Muscle layer of colon (tissue), 2 donors: Measurements from ENCODE around the gene ERV3-1.

Experiments used
- H3K27ac ChIP-seq: one replicate; pipeline ENCODE4 v1.7.0; 2013; ENCODE audit warnings: low read depth, mild to moderate bottlenecking, low read length, moderate library complexity
- H3K27me3 ChIP-seq, 2 donors: one replicate each; pipeline ENCODE4 v1.7.0; 2013; ENCODE audit warnings: low read length in 2 of 2, mild to moderate bottlenecking in 2 of 2; ENCODE audit not compliant: insufficient read depth in 2 of 2, control insufficient read depth in 1 of 2
- H3K36me3 ChIP-seq: one replicate; pipeline ENCODE4 v1.7.0; 2013; ENCODE audit warnings: mild to moderate bottlenecking, low read length; ENCODE audit not compliant: insufficient read depth
- H3K4me1 ChIP-seq: one replicate; pipeline ENCODE4 v1.7.0; 2013; ENCODE audit warnings: mild to moderate bottlenecking, low read length; ENCODE audit not compliant: insufficient read depth
- H3K4me3 ChIP-seq, 2 donors: one replicate each; pipeline ENCODE4 v1.7.0; 2013; ENCODE audit warnings: low read length in 2 of 2, low read depth in 1 of 2, mild to moderate bottlenecking in 1 of 2, moderate library complexity in 1 of 2
- H3K9ac ChIP-seq: one replicate; pipeline ENCODE4 v1.7.0; 2013; ENCODE audit warnings: low read length
- H3K9me3 ChIP-seq: one replicate; pipeline ENCODE4 v1.7.0; 2013; ENCODE audit warnings: mild to moderate bottlenecking, low read length
- donor health status: abdominal sarcoma.
- donor health status: Adenocarcinoma of cecum.

The ERV3-1 gene

GRCh38 chr7:64999165-65000004 lies 7.1 kb downstream of the ERV3-1 start:
- H3K4me3 ChIP-seq = no peak overlapping the region
- H3K27me3 ChIP-seq = no peaks in the 10 kb centered on the region
- H3K9ac ChIP-seq = no peak overlapping the region
- peaks cover 30% of the 10 kb centered on the region for H3K4me1 ChIP-seq
- no peaks in the 10 kb centered on the region for H3K9me3 ChIP-seq
- no peak overlapping the region for H3K27ac ChIP-seq
- no peaks in the 10 kb centered on the region for H3K36me3 ChIP-seq

- no peak overlapping the region for H3K4me3 ChIP-seq
- no peaks in the 10 kb centered on the region for H3K27me3 ChIP-seq
- H3K36me3 ChIP-seq = no peaks in the 10 kb centered on the region
- peaks cover 24% of the 10 kb centered on the region for H3K4me1 ChIP-seq
- H3K9ac ChIP-seq = no peak overlapping the region
- no peaks in the 10 kb centered on the region for H3K9me3 ChIP-seq
- H3K27ac ChIP-seq = no peak overlapping the region
These were observed 7.7 kb downstream of the ERV3-1 start for GRCh38 chr7:64998865-64999164.

GRCh38 chr7:64997927-64998391 lies 8.5 kb downstream of the ERV3-1 start:
- Histone ChIP-seq H3K9ac (no peak overlapping the region), H3K4me1 (peaks cover 22% of the 10 kb centered on the region), H3K27ac (no peak overlapping the region), H3K9me3 (no peaks in the 10 kb centered on the region), H3K36me3 (no peaks in the 10 kb centered on the region), H3K4me3 (no peak overlapping the region), H3K27me3 (no peaks in the 10 kb centered on the region)

GRCh38 chr7:64997164-64997908 lies 9.2 kb downstream of the ERV3-1 start:
- H3K4me1 ChIP-seq = peaks cover 22% of the 10 kb centered on the region
- H3K27ac ChIP-seq = no peak overlapping the region
- H3K36me3 ChIP-seq = peaks cover under 1% of the 10 kb centered on the region

GRCh38 chr7:64996305-64996704 lies 10.2 kb downstream of the ERV3-1 start:
- no peaks in the 10 kb centered on the region for H3K9me3 ChIP-seq

More at GRCh38 chr7:64997164-64997908, 9.2 kb downstream of the ERV3-1 start:
- H3K9me3 ChIP-seq = no peaks in the 10 kb centered on the region
- H3K4me3 ChIP-seq = no peak overlapping the region
- H3K27me3 ChIP-seq = no peaks in the 10 kb centered on the region
- H3K9ac ChIP-seq = no peak overlapping the region

GRCh38 chr7:64993901-64994300 lies 12.6 kb downstream of the ERV3-1 start:
- Histone ChIP-seq H3K27me3 (no peaks in the 10 kb centered on the region), H3K9ac (no peak overlapping the region), H3K36me3 (peaks cover 4% of the 10 kb centered on the region), H3K27ac (no peak overlapping the region), H3K4me1 (peaks cover 18% of the 10 kb centered on the region), H3K4me3 (no peak overlapping the region), H3K9me3 (no peaks in the 10 kb centered on the region)

More at GRCh38 chr7:64996305-64996704, 10.2 kb downstream of the ERV3-1 start:
- peaks cover 4% of the 10 kb centered on the region for H3K36me3 ChIP-seq
- no peak overlapping the region for H3K27ac ChIP-seq
- no peaks in the 10 kb centered on the region for H3K27me3 ChIP-seq
- H3K9ac ChIP-seq = no peak overlapping the region
- peaks cover 22% of the 10 kb centered on the region for H3K4me1 ChIP-seq
- H3K4me3 ChIP-seq = no peak overlapping the region

- Histone ChIP-seq H3K4me1 (peaks cover 9% of the 10 kb centered on the region), H3K9me3 (no peaks in the 10 kb centered on the region), H3K4me3 (no peak overlapping the region), H3K27me3 (no peaks in the 10 kb centered on the region), H3K36me3 (peaks cover 4% of the 10 kb centered on the region), H3K27ac (no peak overlapping the region), H3K9ac (no peak overlapping the region)
These were observed 13.5 kb downstream of the ERV3-1 start for GRCh38 chr7:64992971-64993370.

GRCh38 chr7:64990936-64991335 lies 15.6 kb downstream of the ERV3-1 start, which contains the start of gene ZNF117:
TSS of gene ZNF117 (minus strand) at chr7:64991036.
- no peaks in the 10 kb centered on the region for H3K4me1 ChIP-seq
- peaks cover 4% of the 10 kb centered on the region for H3K36me3 ChIP-seq
- no peak within 1 kb of the TSS for H3K4me3 ChIP-seq
- no peak within 1 kb of the TSS for H3K27ac ChIP-seq
- no peaks in the 10 kb centered on the region for H3K27me3 ChIP-seq
- no peaks in the 10 kb centered on the region for H3K9me3 ChIP-seq
- no peak within 1 kb of the TSS for H3K9ac ChIP-seq

- Histone ChIP-seq H3K36me3 (peaks cover 4% of the 10 kb centered on the region), H3K9me3 (no peaks in the 10 kb centered on the region), H3K27me3 (no peaks in the 10 kb centered on the region), H3K9ac (no peak overlapping the region), H3K4me1 (no peaks in the 10 kb centered on the region), H3K27ac (no peak overlapping the region), H3K4me3 (no peak overlapping the region)
These were observed 16.3 kb downstream of the ERV3-1 start for GRCh38 chr7:64990216-64990615.

- no peak overlapping the region for H3K27ac ChIP-seq
- H3K9me3 ChIP-seq = peaks cover 31% of the 10 kb centered on the region
- peaks cover 12% of the 10 kb centered on the region for H3K36me3 ChIP-seq
- no peaks in the 10 kb centered on the region for H3K4me1 ChIP-seq
- no peaks in the 10 kb centered on the region for H3K27me3 ChIP-seq
- H3K4me3 ChIP-seq = no peak overlapping the region
- no peak overlapping the region for H3K9ac ChIP-seq
These were observed 27.8 kb downstream of the ERV3-1 start for GRCh38 chr7:64978497-64979203.

GRCh38 chr7:64965594-64965993 lies 40.9 kb downstream of the ERV3-1 start:
- no peaks in the 10 kb centered on the region for H3K9me3 ChIP-seq
- no peak overlapping the region for H3K27ac ChIP-seq
- H3K9ac ChIP-seq = no peak overlapping the region
- H3K4me3 ChIP-seq = no peak overlapping the region
- no peaks in the 10 kb centered on the region for H3K36me3 ChIP-seq
- no peaks in the 10 kb centered on the region for H3K27me3 ChIP-seq
- H3K4me1 ChIP-seq = no peaks in the 10 kb centered on the region
